K562 (cell line): Measurements from ENCODE around the gene LHPP. TPM values are rescaled to one million over a fixed set of nuclear protein-coding genes. Genes with fewer than 3 reads are reported as not detected.

Source experiments
- ARHGAP35 ChIP-seq: fragments of 450-650 bp; IDR thresholded peaks from 2 replicates; pipeline ENCODE4 v1.6.1; 2018; ENCODE audit not compliant: partially characterized antibody
- BRCA1 ChIP-seq, 2 experiments: fragments of 450-650 bp in 1 of 2; sonication (generic) in 1 of 2; formaldehyde crosslinking in 1 of 2; IDR thresholded peaks; 2 replicates each; pipeline versions ENCODE4 v1.5.0 to v1.6.1; 2017 to 2020; ENCODE audit warnings: mild to moderate bottlenecking in 1 of 2, missing genetic modification reagents in 1 of 2
- CREM ChIP-seq: IDR thresholded peaks from 2 replicates; pipeline ENCODE4 v1.6.1; 2014; ENCODE audit warnings: antibody characterized with exemption, low read depth
- FOXA1 ChIP-seq: fragments of 450-650 bp; IDR thresholded peaks from 2 replicates; pipeline ENCODE4 v1.6.1; 2016; ENCODE audit warnings: mild to moderate bottlenecking, borderline replicate concordance
- FUS ChIP-seq: fragments of 200-400 bp; formaldehyde crosslinking; optimal IDR thresholded peaks from 2 replicates; pipeline ENCODE3; 2017; ENCODE audit warnings: low read depth, low read length
- GABPB2 ChIP-seq: fragments of 250-450 bp; sonication (Bioruptor Pico); conservative IDR thresholded peaks from 2 replicates; pipeline ENCODE4 v1.5.1; 2021; ENCODE audit warnings: mild to moderate bottlenecking
- KHSRP ChIP-seq: fragments of 450-650 bp; IDR thresholded peaks from 2 replicates; pipeline ENCODE4 v1.6.1; 2017
- MEIS2 ChIP-seq: fragments of 450-650 bp; IDR thresholded peaks from 2 replicates; pipeline ENCODE4 v1.6.1; 2014; ENCODE audit warnings: mild to moderate bottlenecking; ENCODE audit not compliant: partially characterized antibody
- MXI1 ChIP-seq: IDR thresholded peaks from 2 replicates; pipeline ENCODE4 v1.6.1; 2011; ENCODE audit warnings: low read depth, mild to moderate bottlenecking, improper control_type of control experiment, low read length
- NFXL1 ChIP-seq: fragments of 450-650 bp; formaldehyde crosslinking; IDR thresholded peaks from 2 replicates; pipeline ENCODE4 v1.4.0; 2021; ENCODE audit warnings: mild to moderate bottlenecking
- PCBP2 ChIP-seq: fragments of 200-400 bp; formaldehyde crosslinking; IDR thresholded peaks from 2 replicates; pipeline ENCODE4 v1.6.1; 2018; ENCODE audit warnings: low read length, low read depth, mild to moderate bottlenecking, moderate library complexity; ENCODE audit not compliant: poor library complexity, severe bottlenecking
- SIN3B ChIP-seq: fragments of 450-650 bp; IDR thresholded peaks from 2 replicates; pipeline ENCODE4 v1.6.1; 2017; ENCODE audit warnings: low read depth, mild to moderate bottlenecking, moderate library complexity
- ZBED1 ChIP-seq: IDR thresholded peaks from 2 replicates; pipeline ENCODE4 v1.6.1; 2014
- ZC3H4 ChIP-seq: sonication (generic); formaldehyde crosslinking; IDR thresholded peaks from 2 replicates; pipeline ENCODE4 v1.9.0; 2021; ENCODE audit warnings: missing genetic modification reagents, borderline replicate concordance
- ZNF133 ChIP-seq: fragments of 250-450 bp; sonication (Bioruptor Pico); IDR thresholded peaks from 2 replicates; pipeline ENCODE4 v1.4.0; 2020; ENCODE audit warnings: mild to moderate bottlenecking
- ZNF212 ChIP-seq: fragments of 450-650 bp; formaldehyde crosslinking; IDR thresholded peaks from 2 replicates; pipeline ENCODE4 v1.4.0; 2020; ENCODE audit warnings: mild to moderate bottlenecking
- ZNF274 ChIP-seq: IDR thresholded peaks from 2 replicates; pipeline ENCODE4 v1.6.1; 2011; ENCODE audit warnings: low read depth, mild to moderate bottlenecking, low read length, moderate library complexity, borderline replicate concordance
- ZNF75A ChIP-seq: fragments of 450-650 bp; formaldehyde crosslinking; IDR thresholded peaks from 2 replicates; pipeline ENCODE4 v1.4.0; 2020; ENCODE audit warnings: mild to moderate bottlenecking
- polyA plus RNA-seq, 8 experiments: library from polyadenylated mRNA; depleted of rRNA in 4 of 8; stranded (reverse) in 5 of 8; unstranded in 3 of 8; fragments of >200 nt; fragmentation: Nextera tagmentation in 2 of 8; fragmentation: Illumina TruSeq in 1 of 8; extraction: Ambion mirVana in 2 of 8; extraction: Trizol in 1 of 8; gene quantifications; 2 replicates each; pipeline versions ENCODE4 v1.2.1 to v1.2.3, GENCODE V29; 2011 to 2014; ENCODE audit warnings: inconsistent platforms in 1 of 8, missing spikeins in 1 of 8
- total RNA-seq, 7 experiments: library from RNA; depleted of rRNA in 6 of 7; stranded (reverse); fragments of >200 nt in 6 of 7; fragmentation: Illumina TruSeq in 2 of 7; extraction: Trizol in 2 of 7; gene quantifications; 2 replicates each; pipeline versions ENCODE4 v1.2.1 to v1.2.3, GENCODE V29; 2011 to 2021; ENCODE audit warnings: low replicate concordance in 1 of 7
- TF ChIP-seq, protein P1 (sequence below): fragments of 250-450 bp; sonication (Bioruptor Pico); IDR thresholded peaks from 2 replicates; pipeline ENCODE4 v1.5.0; 2021
- TF ChIP-seq, protein P2 (sequence below): fragments of 200-400 bp; formaldehyde crosslinking; IDR thresholded peaks from 2 replicates; pipeline ENCODE4 v1.6.1; 2017; ENCODE audit warnings: mild to moderate bottlenecking, low read depth, low read length, moderate library complexity
- TF ChIP-seq, protein P3 (sequence below): IDR thresholded peaks from 3 replicates; pipeline ENCODE4 v1.6.1; 2011; ENCODE audit warnings: borderline replicate concordance, mild to moderate bottlenecking; ENCODE audit not compliant: insufficient read length, insufficient read depth
- TF ChIP-seq, protein P4 (sequence below): fragments of 450-650 bp; IDR thresholded peaks from 2 replicates; pipeline ENCODE4 v1.6.1; 2016; ENCODE audit warnings: mild to moderate bottlenecking

The LHPP gene
- total and polyA plus RNA-seq, 9 of the 15 experiments (the other 6 are each of a cell fraction or from before 2014, with no cell fraction given): 0.34 to 7.4 (median 3.0) TPM

DNA sequence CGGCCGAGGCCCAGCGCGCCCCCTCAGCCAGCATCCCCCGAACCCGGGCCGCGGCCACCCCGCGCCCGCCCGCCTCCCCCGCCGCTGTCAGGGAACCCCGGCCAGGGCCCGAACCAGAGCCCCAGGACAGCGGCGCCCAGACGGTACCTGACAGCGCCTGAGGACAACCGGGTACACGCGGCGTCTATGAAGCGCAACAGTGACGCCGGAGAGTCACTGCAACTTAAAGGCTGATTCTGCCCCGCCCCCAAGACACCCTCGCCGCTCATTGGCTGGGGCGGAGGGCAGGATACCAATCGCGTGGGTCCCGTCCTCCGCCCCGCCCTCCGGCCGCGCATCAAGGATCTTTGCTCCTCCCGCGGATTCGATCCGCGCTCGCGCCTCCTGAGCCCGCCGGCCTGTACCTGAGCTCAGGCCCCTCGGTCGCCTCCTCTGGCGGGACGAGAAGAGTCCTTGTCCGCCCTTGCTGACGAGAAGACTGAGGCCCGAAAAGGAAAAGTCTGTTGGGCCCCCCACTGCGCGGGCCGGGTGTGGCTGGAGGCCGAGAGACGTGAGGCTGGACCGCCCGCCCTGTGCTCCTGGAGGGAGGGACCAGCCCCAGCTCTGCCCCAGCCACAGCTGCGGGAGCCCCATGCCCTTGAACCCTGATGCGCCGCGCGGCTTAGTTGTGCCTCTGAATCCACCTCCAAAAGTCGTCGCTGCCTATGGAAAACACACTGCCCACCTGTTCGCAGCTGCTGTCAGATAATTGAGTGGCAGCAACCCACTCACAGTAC, 42.7 kb upstream of the LHPP start, which contains the start of gene OAT (continued):
- TF ChIP-seq MEIS2 (no peak), ZC3H4 (CRISPR knock-in tag) (0 out of 2 replicates have a peak, but pooled peaks have one; percentile 1), ZNF212 (no peak), CREM (peak; percentile 75; the same call in 1 of the 2 replicates), ZNF274 (no peak), SIN3B (no peak; the same call in 1 of the 2 replicates), FUS (no peak), NFXL1 (CRISPR knock-in tag) (no peak), MXI1 (no peak), ZNF133 (CRISPR knock-in tag) (no peak), GABPB2 (CRISPR knock-in tag) (no peak), PCBP2 (no peak), KHSRP (no peak), ARHGAP35 (no peak), FOXA1 (no peak), BRCA1 (IDR thresholded peaks at IDR 0.05) (no peak), BRCA1 (CRISPR knock-in tag; IDR thresholded peaks at IDR 0.05) (no peak), ZBED1 (0 out of 2 replicates have a peak, but pooled peaks have one; percentile 41), ZNF75A (CRISPR knock-in tag) (no peak)
- TF ChIP-seq, protein P1, sequence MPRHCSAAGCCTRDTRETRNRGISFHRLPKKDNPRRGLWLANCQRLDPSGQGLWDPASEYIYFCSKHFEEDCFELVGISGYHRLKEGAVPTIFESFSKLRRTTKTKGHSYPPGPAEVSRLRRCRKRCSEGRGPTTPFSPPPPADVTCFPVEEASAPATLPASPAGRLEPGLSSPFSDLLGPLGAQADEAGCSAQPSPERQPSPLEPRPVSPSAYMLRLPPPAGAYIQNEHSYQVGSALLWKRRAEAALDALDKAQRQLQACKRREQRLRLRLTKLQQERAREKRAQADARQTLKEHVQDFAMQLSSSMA (CRISPR knock-in tag): no peak
- TF ChIP-seq, protein P2, sequence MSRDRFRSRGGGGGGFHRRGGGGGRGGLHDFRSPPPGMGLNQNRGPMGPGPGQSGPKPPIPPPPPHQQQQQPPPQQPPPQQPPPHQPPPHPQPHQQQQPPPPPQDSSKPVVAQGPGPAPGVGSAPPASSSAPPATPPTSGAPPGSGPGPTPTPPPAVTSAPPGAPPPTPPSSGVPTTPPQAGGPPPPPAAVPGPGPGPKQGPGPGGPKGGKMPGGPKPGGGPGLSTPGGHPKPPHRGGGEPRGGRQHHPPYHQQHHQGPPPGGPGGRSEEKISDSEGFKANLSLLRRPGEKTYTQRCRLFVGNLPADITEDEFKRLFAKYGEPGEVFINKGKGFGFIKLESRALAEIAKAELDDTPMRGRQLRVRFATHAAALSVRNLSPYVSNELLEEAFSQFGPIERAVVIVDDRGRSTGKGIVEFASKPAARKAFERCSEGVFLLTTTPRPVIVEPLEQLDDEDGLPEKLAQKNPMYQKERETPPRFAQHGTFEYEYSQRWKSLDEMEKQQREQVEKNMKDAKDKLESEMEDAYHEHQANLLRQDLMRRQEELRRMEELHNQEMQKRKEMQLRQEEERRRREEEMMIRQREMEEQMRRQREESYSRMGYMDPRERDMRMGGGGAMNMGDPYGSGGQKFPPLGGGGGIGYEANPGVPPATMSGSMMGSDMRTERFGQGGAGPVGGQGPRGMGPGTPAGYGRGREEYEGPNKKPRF: no peak
- TF ChIP-seq, protein P3, sequence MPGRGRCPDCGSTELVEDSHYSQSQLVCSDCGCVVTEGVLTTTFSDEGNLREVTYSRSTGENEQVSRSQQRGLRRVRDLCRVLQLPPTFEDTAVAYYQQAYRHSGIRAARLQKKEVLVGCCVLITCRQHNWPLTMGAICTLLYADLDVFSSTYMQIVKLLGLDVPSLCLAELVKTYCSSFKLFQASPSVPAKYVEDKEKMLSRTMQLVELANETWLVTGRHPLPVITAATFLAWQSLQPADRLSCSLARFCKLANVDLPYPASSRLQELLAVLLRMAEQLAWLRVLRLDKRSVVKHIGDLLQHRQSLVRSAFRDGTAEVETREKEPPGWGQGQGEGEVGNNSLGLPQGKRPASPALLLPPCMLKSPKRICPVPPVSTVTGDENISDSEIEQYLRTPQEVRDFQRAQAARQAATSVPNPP: no peak
- TF ChIP-seq, protein P4, sequence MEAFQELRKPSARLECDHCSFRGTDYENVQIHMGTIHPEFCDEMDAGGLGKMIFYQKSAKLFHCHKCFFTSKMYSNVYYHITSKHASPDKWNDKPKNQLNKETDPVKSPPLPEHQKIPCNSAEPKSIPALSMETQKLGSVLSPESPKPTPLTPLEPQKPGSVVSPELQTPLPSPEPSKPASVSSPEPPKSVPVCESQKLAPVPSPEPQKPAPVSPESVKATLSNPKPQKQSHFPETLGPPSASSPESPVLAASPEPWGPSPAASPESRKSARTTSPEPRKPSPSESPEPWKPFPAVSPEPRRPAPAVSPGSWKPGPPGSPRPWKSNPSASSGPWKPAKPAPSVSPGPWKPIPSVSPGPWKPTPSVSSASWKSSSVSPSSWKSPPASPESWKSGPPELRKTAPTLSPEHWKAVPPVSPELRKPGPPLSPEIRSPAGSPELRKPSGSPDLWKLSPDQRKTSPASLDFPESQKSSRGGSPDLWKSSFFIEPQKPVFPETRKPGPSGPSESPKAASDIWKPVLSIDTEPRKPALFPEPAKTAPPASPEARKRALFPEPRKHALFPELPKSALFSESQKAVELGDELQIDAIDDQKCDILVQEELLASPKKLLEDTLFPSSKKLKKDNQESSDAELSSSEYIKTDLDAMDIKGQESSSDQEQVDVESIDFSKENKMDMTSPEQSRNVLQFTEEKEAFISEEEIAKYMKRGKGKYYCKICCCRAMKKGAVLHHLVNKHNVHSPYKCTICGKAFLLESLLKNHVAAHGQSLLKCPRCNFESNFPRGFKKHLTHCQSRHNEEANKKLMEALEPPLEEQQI: no peak
